Measurements from ENCODE around the gene SLCO1B3.

SLCO1B3 gene

GRCh38 chr12:20808521-20808920 is 2.0 kb upstream of the SLCO1B3 start:
- H3K4me3 ChIP-seq (ENCODE audit: low read depth in 1 of 2, low read length in 2 of 2), result no peak overlapping the region
- H3K36me3 ChIP-seq (ENCODE audit: control insufficient read depth in 1 of 2, insufficient read depth in 2 of 2, low read length in 2 of 2), result no peaks in the 10 kb centered on the region
- H3K9me3 ChIP-seq (ENCODE audit: control insufficient read depth in 1 of 2, low read length in 2 of 2), result peaks cover 0 to 2% of the 10 kb centered on the region in 2 donors
- no peak overlapping the region for H3K27ac ChIP-seq (ENCODE audit: low read length)
- no peaks in the 10 kb centered on the region for H3K27me3 ChIP-seq (ENCODE audit: low read depth, low read length)
- no peaks in the 10 kb centered on the region for H3K4me1 ChIP-seq (ENCODE audit: control insufficient read depth in 1 of 2, insufficient read depth in 2 of 2, low read length in 2 of 2)

- Histone ChIP-seq H3K36me3 (ENCODE audit: control insufficient read depth in 1 of 2, insufficient read depth in 2 of 2, low read length in 2 of 2) (no peaks in the 10 kb centered on the region), H3K27me3 (ENCODE audit: low read depth, low read length) (no peaks in the 10 kb centered on the region), H3K9me3 (ENCODE audit: control insufficient read depth in 1 of 2, low read length in 2 of 2) (no peaks in the 10 kb centered on the region), H3K27ac (ENCODE audit: low read length) (no peak overlapping the region), H3K4me3 (ENCODE audit: low read depth in 1 of 2, low read length in 2 of 2) (no peak overlapping the region), H3K4me1 (ENCODE audit: control insufficient read depth in 1 of 2, insufficient read depth in 2 of 2, low read length in 2 of 2) (no peaks in the 10 kb centered on the region)
These were observed 5.1 kb downstream of the SLCO1B3 start for GRCh38 chr12:20815574-20815973.

GRCh38 chr12:20822415-20822814 is 11.9 kb downstream of the SLCO1B3 start:
- H3K9me3 ChIP-seq (ENCODE audit: control insufficient read depth in 1 of 2, low read length in 2 of 2), result no peaks in the 10 kb centered on the region
- H3K27me3 ChIP-seq (ENCODE audit: low read depth, low read length), result no peaks in the 10 kb centered on the region
- H3K36me3 ChIP-seq (ENCODE audit: control insufficient read depth in 1 of 2, insufficient read depth in 2 of 2, low read length in 2 of 2), result no peaks in the 10 kb centered on the region
- no peaks in the 10 kb centered on the region for H3K4me1 ChIP-seq (ENCODE audit: control insufficient read depth in 1 of 2, insufficient read depth in 2 of 2, low read length in 2 of 2)
- no peak overlapping the region for H3K27ac ChIP-seq (ENCODE audit: low read length)
- no peak overlapping the region for H3K4me3 ChIP-seq (ENCODE audit: low read depth in 1 of 2, low read length in 2 of 2)

GRCh38 chr12:20822925-20823324 is 12.4 kb downstream of the SLCO1B3 start:
- H3K27ac ChIP-seq (ENCODE audit: low read length), result no peak overlapping the region
- H3K4me3 ChIP-seq (ENCODE audit: low read depth in 1 of 2, low read length in 2 of 2), result no peak overlapping the region
- no peaks in the 10 kb centered on the region for H3K4me1 ChIP-seq (ENCODE audit: control insufficient read depth in 1 of 2, insufficient read depth in 2 of 2, low read length in 2 of 2)
- H3K9me3 ChIP-seq (ENCODE audit: control insufficient read depth in 1 of 2, low read length in 2 of 2), result no peaks in the 10 kb centered on the region
- H3K27me3 ChIP-seq (ENCODE audit: low read depth, low read length), result no peaks in the 10 kb centered on the region
- H3K36me3 ChIP-seq (ENCODE audit: control insufficient read depth in 1 of 2, insufficient read depth in 2 of 2, low read length in 2 of 2), result no peaks in the 10 kb centered on the region

GRCh38 chr12:20829919-20830318 is 19.4 kb downstream of the SLCO1B3 start:
- no peaks in the 10 kb centered on the region for H3K36me3 ChIP-seq (ENCODE audit: control insufficient read depth in 1 of 2, insufficient read depth in 2 of 2, low read length in 2 of 2)
- no peaks in the 10 kb centered on the region for H3K4me1 ChIP-seq (ENCODE audit: control insufficient read depth in 1 of 2, insufficient read depth in 2 of 2, low read length in 2 of 2)
- no peaks in the 10 kb centered on the region for H3K9me3 ChIP-seq (ENCODE audit: control insufficient read depth in 1 of 2, low read length in 2 of 2)
- no peak overlapping the region for H3K4me3 ChIP-seq (ENCODE audit: low read depth in 1 of 2, low read length in 2 of 2)
- no peaks in the 10 kb centered on the region for H3K27me3 ChIP-seq (ENCODE audit: low read depth, low read length)
- H3K27ac ChIP-seq (ENCODE audit: low read length), result no peak overlapping the region

- Histone ChIP-seq H3K27me3 (ENCODE audit: low read depth, low read length) (no peaks in the 10 kb centered on the region), H3K9me3 (ENCODE audit: control insufficient read depth in 1 of 2, low read length in 2 of 2) (no peaks in the 10 kb centered on the region), H3K27ac (ENCODE audit: low read length) (no peak overlapping the region), H3K4me1 (ENCODE audit: control insufficient read depth in 1 of 2, insufficient read depth in 2 of 2, low read length in 2 of 2) (no peaks in the 10 kb centered on the region), H3K4me3 (ENCODE audit: low read depth in 1 of 2, low read length in 2 of 2) (no peak overlapping the region), H3K36me3 (ENCODE audit: control insufficient read depth in 1 of 2, insufficient read depth in 2 of 2, low read length in 2 of 2) (no peaks in the 10 kb centered on the region)
These were observed 20.0 kb downstream of the SLCO1B3 start for GRCh38 chr12:20830456-20830855.

- Histone ChIP-seq H3K27ac (ENCODE audit: low read length) (no peak overlapping the region), H3K36me3 (ENCODE audit: control insufficient read depth in 1 of 2, insufficient read depth in 2 of 2, low read length in 2 of 2) (no peaks in the 10 kb centered on the region), H3K27me3 (ENCODE audit: low read depth, low read length) (no peaks in the 10 kb centered on the region), H3K9me3 (ENCODE audit: control insufficient read depth in 1 of 2, low read length in 2 of 2) (no peaks in the 10 kb centered on the region), H3K4me3 (ENCODE audit: low read depth in 1 of 2, low read length in 2 of 2) (no peak overlapping the region), H3K4me1 (ENCODE audit: control insufficient read depth in 1 of 2, insufficient read depth in 2 of 2, low read length in 2 of 2) (no peaks in the 10 kb centered on the region)
These were observed 22.4 kb downstream of the SLCO1B3 start for GRCh38 chr12:20832911-20833310.

GRCh38 chr12:20852649-20853048 is 42.1 kb downstream of the SLCO1B3 start:
- Histone ChIP-seq H3K36me3 (ENCODE audit: control insufficient read depth in 1 of 2, insufficient read depth in 2 of 2, low read length in 2 of 2) (no peaks in the 10 kb centered on the region), H3K27ac (ENCODE audit: low read length) (no peak overlapping the region), H3K4me3 (ENCODE audit: low read depth in 1 of 2, low read length in 2 of 2) (no peak overlapping the region), H3K4me1 (ENCODE audit: control insufficient read depth in 1 of 2, insufficient read depth in 2 of 2, low read length in 2 of 2) (no peaks in the 10 kb centered on the region), H3K9me3 (ENCODE audit: control insufficient read depth in 1 of 2, low read length in 2 of 2) (peaks cover 0 to 3% of the 10 kb centered on the region in 2 donors), H3K27me3 (ENCODE audit: low read depth, low read length) (no peaks in the 10 kb centered on the region)

GRCh38 chr12:20863056-20863455 is 52.6 kb downstream of the SLCO1B3 start:
- Histone ChIP-seq H3K4me3 (ENCODE audit: low read depth in 1 of 2, low read length in 2 of 2) (no peak overlapping the region), H3K27ac (ENCODE audit: low read length) (no peak overlapping the region), H3K36me3 (ENCODE audit: control insufficient read depth in 1 of 2, insufficient read depth in 2 of 2, low read length in 2 of 2) (no peaks in the 10 kb centered on the region), H3K4me1 (ENCODE audit: control insufficient read depth in 1 of 2, insufficient read depth in 2 of 2, low read length in 2 of 2) (no peaks in the 10 kb centered on the region), H3K27me3 (ENCODE audit: low read depth, low read length) (no peaks in the 10 kb centered on the region), H3K9me3 (ENCODE audit: control insufficient read depth in 1 of 2, low read length in 2 of 2) (no peaks in the 10 kb centered on the region)

- Histone ChIP-seq H3K27me3 (ENCODE audit: low read depth, low read length) (no peaks in the 10 kb centered on the region), H3K4me1 (ENCODE audit: control insufficient read depth in 1 of 2, insufficient read depth in 2 of 2, low read length in 2 of 2) (no peaks in the 10 kb centered on the region), H3K9me3 (ENCODE audit: control insufficient read depth in 1 of 2, low read length in 2 of 2) (no peaks in the 10 kb centered on the region), H3K27ac (ENCODE audit: low read length) (no peak overlapping the region), H3K4me3 (ENCODE audit: low read depth in 1 of 2, low read length in 2 of 2) (no peak overlapping the region), H3K36me3 (ENCODE audit: control insufficient read depth in 1 of 2, insufficient read depth in 2 of 2, low read length in 2 of 2) (no peaks in the 10 kb centered on the region)
These were observed 55.4 kb downstream of the SLCO1B3 start for GRCh38 chr12:20865873-20866272.

GRCh38 chr12:20868277-20868676 is 57.8 kb downstream of the SLCO1B3 start:
- no peak overlapping the region for H3K27ac ChIP-seq (ENCODE audit: low read length)

GRCh38 chr12:20883288-20883687 is 72.8 kb downstream of the SLCO1B3 start:
- Histone ChIP-seq H3K4me1 (ENCODE audit: control insufficient read depth in 1 of 2, insufficient read depth in 2 of 2, low read length in 2 of 2) (peaks cover 0 to 3% of the 10 kb centered on the region in 2 donors), H3K27me3 (ENCODE audit: low read depth, low read length) (no peaks in the 10 kb centered on the region), H3K9me3 (ENCODE audit: control insufficient read depth in 1 of 2, low read length in 2 of 2) (no peaks in the 10 kb centered on the region), H3K27ac (ENCODE audit: low read length) (no peak overlapping the region), H3K36me3 (ENCODE audit: control insufficient read depth in 1 of 2, insufficient read depth in 2 of 2, low read length in 2 of 2) (no peaks in the 10 kb centered on the region), H3K4me3 (ENCODE audit: low read depth in 1 of 2, low read length in 2 of 2) (no peak overlapping the region)

More at GRCh38 chr12:20868277-20868676, 57.8 kb downstream of the SLCO1B3 start:
- no peak overlapping the region for H3K4me3 ChIP-seq (ENCODE audit: low read depth in 1 of 2, low read length in 2 of 2)
- no peaks in the 10 kb centered on the region for H3K9me3 ChIP-seq (ENCODE audit: control insufficient read depth in 1 of 2, low read length in 2 of 2)
- H3K27me3 ChIP-seq (ENCODE audit: low read depth, low read length), result no peaks in the 10 kb centered on the region
- no peaks in the 10 kb centered on the region for H3K4me1 ChIP-seq (ENCODE audit: control insufficient read depth in 1 of 2, insufficient read depth in 2 of 2, low read length in 2 of 2)
- no peaks in the 10 kb centered on the region for H3K36me3 ChIP-seq (ENCODE audit: control insufficient read depth in 1 of 2, insufficient read depth in 2 of 2, low read length in 2 of 2)

Data from muscle layer of duodenum (tissue), 2 donors.